ENCODE data around the gene SPOP. TPM values are rescaled to one million over a fixed set of nuclear protein-coding genes. Genes with fewer than 3 reads are reported as not detected.

The SPOP gene
- total and polyA plus RNA-seq, 4 experiments from 2014 or later, result 83.1 to 126 (median 98.4) TPM

DNA sequence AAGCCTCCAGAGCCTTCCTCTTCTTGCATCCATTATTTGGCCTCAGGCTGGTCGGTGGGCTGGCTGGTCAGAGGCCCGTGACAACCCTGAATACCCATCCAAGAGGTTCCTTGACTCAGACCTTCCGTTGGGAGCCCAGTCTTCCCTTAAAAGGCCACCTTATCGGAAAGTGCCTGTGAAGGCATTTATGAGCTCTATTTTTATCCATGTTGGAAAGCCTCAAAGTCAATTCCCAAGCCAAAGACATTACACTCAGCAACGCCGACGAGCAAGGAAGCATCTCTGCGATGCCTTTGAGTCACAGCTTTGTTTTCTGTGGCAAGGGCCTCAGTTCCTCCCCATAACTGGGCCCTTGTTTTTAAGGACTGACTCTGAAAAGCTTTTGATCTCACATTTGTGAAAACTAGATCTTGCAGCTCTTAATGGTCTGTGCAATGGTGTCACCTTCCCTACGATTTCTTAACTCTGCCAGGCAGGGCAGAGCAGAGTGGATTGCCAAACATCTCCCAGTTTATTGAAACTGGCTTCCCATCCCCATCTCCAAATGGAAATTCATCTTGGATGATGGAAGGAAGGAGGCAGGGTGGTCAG is 13.3 kb upstream of the SPOP start:
- intact Hi-C loops (cut with micrococcal nuclease), result no loop called here
- H3K4me1 Mint-ChIP-seq, result peaks cover 38 to 68% (median 42%) of the 10 kb centered on the region in 4 donors
- no peaks in the 10 kb centered on the region for H3K36me3 Mint-ChIP-seq
- peak overlapping the region in 2 of 8 donors; percentile 20 to 36 for H3K4me3 Mint-ChIP-seq
- H3K27me3 ChIP-seq (ENCODE audit: insufficient read depth, low read length), result no peaks in the 10 kb centered on the region
- no peak for DNase-seq
- no peak overlapping the region for H3K27ac ChIP-seq (ENCODE audit: low read depth, low read length)
- no peaks in the 10 kb centered on the region for H3K9me3 ChIP-seq (ENCODE audit: control insufficient read depth in 1 of 2, low read length in 2 of 2)
- no peaks in the 10 kb centered on the region for H3K27me3 Mint-ChIP-seq
- no peaks in the 10 kb centered on the region for H3K9me3 Mint-ChIP-seq
- POLR2A ChIA-PET (ENCODE audit: partially characterized antibody), result interaction anchor here (1.4 kb wide), 1 partner anchor 13 kb away, joined by 3 read pairs; no protein-coding TSS in a partner anchor
- H3K4me1 ChIP-seq (ENCODE audit: insufficient read depth, low read length), result peaks cover 42% of the 10 kb centered on the region
- peak overlapping the region in 4 of 7 donors; percentile 13 to 59 (median 36) for H3K27ac Mint-ChIP-seq
- no peak overlapping the region for H3K4me3 ChIP-seq (ENCODE audit: low read length in 2 of 2)
- H3K36me3 ChIP-seq (ENCODE audit: insufficient read depth, low read length), result no peaks in the 10 kb centered on the region
- CTCF ChIA-PET (ENCODE audit: partially characterized antibody), result interaction anchor here (1.3 to 16.2 kb wide), 4 partner anchors 9 to 124 kb away, joined by 4 to 219 read pairs (median 4); partner anchors contain the start of gene NXPH3

DNA sequence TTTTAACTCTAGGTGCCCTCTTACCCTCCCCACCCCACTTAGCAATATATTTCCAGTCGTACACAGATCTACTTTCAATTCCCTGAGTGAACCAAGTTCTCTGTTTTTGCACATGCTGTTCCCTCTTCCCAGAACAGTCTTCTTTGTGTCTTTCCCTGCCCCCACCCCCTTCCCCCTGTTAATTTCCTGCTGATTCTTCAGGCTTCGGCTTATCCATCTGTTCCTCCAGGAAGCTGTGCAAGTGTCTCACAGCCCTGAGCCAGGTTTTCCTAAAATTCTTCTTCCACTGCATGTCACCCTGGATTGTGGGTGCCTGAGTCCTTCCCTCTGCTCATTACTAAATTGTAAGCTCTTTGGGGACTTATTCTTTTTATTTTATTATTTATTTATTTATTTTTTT is 12.4 kb upstream of the SPOP start:
- Mint-ChIP-seq H3K4me3 (peak overlapping the region in 2 of 8 donors; percentile 59 to 61), H3K4me1 (peaks cover 30 to 59% (median 33%) of the 10 kb centered on the region in 4 donors), H3K9me3 (no peaks in the 10 kb centered on the region), H3K27ac (peak overlapping the region in 3 of 7 donors; percentile 61 to 85 (median 75)), H3K36me3 (no peaks in the 10 kb centered on the region), H3K27me3 (no peaks in the 10 kb centered on the region)
- no peak overlapping the region for H3K27ac ChIP-seq (ENCODE audit: low read depth, low read length)
- ChIA-PET CTCF (ENCODE audit: partially characterized antibody) (interaction anchor here (1.6 kb wide), 1 partner anchor 19 kb away, joined by 4 read pairs; no protein-coding TSS in a partner anchor), POLR2A (ENCODE audit: partially characterized antibody) (interaction anchor here (1.4 kb wide), 1 partner anchor 12 kb away, joined by 3 read pairs; no protein-coding TSS in a partner anchor)
- peaks cover 33% of the 10 kb centered on the region for H3K4me1 ChIP-seq (ENCODE audit: insufficient read depth, low read length)
- H3K4me3 ChIP-seq (ENCODE audit: low read length in 2 of 2), result no peak overlapping the region
- H3K27me3 ChIP-seq (ENCODE audit: insufficient read depth, low read length), result no peaks in the 10 kb centered on the region
- no peaks in the 10 kb centered on the region for H3K9me3 ChIP-seq (ENCODE audit: control insufficient read depth in 1 of 2, low read length in 2 of 2)
- DNase-seq, result no peak
- intact Hi-C loops (cut with micrococcal nuclease), result no loop called here
- H3K36me3 ChIP-seq (ENCODE audit: insufficient read depth, low read length), result no peaks in the 10 kb centered on the region

DNA sequence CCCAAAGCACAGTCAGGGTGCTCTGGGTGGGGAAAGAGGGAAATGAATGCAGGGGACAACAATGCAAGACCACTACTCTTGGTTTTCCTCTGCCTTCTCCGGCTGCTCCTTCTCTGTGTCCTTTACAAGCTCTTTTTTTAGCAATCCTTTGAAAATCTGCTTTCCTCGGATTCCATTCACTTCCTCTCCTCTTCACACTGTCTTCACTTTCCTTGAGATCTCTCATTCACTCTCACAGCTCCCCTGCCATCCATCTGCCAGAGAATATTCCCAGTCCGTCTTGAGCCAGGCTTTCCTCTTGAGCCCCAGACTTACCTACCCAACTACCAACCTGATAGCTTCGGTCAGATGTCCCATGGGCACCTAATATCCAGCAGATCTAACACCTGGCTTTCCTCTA is 11.0 kb upstream of the SPOP start:
- H3K27ac Mint-ChIP-seq, result peak overlapping the region in 6 of 7 donors; percentile 51 to 94 (median 89)
- DNase-seq, result no peak
- POLR2A ChIA-PET (ENCODE audit: partially characterized antibody), result interaction anchor here (0.5 to 3.6 kb wide), 9 partner anchors 10 to 119 kb away, joined by 3 to 29 read pairs (median 4); partner anchors contain the start of genes SLC35B1 and SPOP

DNA sequence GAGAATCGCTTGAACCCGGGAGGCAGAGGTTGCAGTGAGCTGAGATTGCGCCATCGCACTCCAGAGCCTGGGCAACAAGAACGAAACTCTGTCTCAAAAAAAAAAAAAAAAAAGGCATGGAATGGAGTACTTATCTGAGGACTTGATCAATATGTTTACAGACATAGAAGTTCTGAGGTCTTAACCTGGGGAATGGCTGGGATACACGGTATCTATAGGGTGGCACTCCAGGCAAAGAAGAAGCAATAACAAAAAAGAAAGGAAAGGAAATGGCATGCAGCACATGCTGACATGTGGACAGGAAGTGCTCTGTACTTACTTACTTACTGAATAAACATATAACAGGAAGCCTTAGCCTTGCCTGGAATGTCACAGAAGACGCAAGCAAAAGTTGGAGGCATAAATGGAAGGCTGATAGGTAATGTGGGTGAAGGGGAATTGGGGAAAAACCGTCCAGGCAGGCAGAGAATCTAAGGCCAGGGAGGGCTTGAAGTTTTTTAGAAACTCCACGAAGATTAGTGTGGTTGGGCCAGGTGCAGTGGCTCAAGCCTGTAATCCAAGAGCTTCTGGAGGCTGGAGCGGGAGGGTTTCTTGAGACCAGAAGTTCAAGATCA is 10.1 kb upstream of the SPOP start:
- Mint-ChIP-seq H3K27me3 (no peaks in the 10 kb centered on the region), H3K27ac (peak overlapping the region; percentile 7 to 99 (median 96)), H3K4me3 (peak overlapping the region; percentile 82 to 94 (median 90)), H3K36me3 (no peaks in the 10 kb centered on the region), H3K4me1 (peaks cover 26 to 55% (median 29%) of the 10 kb centered on the region in 4 donors), H3K9me3 (no peaks in the 10 kb centered on the region)
- H3K27ac ChIP-seq (ENCODE audit: low read depth, low read length), result peak overlapping the region; percentile 64
- intact Hi-C loops (cut with micrococcal nuclease), result loop anchor here (1.0 kb wide), 1 partner anchor 10 kb away; the partner anchor contains the start of gene SPOP
- H3K9me3 ChIP-seq (ENCODE audit: control insufficient read depth in 1 of 2, low read length in 2 of 2), result no peaks in the 10 kb centered on the region
- H3K27me3 ChIP-seq (ENCODE audit: insufficient read depth, low read length), result no peaks in the 10 kb centered on the region
- no peak overlapping the region for H3K4me3 ChIP-seq (ENCODE audit: low read length in 2 of 2)
- H3K4me1 ChIP-seq (ENCODE audit: insufficient read depth, low read length), result peaks cover 30% of the 10 kb centered on the region
- H3K36me3 ChIP-seq (ENCODE audit: insufficient read depth, low read length), result no peaks in the 10 kb centered on the region
- CTCF ChIA-PET (ENCODE audit: partially characterized antibody), result interaction anchor here (0.7 to 4.7 kb wide), 9 partner anchors 8 to 253 kb away, joined by 3 to 23 read pairs (median 5); partner anchors contain the start of genes NXPH3 and SLC35B1
- POLR2A ChIA-PET (ENCODE audit: partially characterized antibody), result interaction anchor here (0.5 to 3.6 kb wide), 11 partner anchors 9 to 803 kb away, joined by 3 to 29 read pairs (median 3); partner anchors contain the start of genes FAM117A, SLC35B1 and SPOP
- peak in 4 of 5 donors; percentile 29 to 54 (median 42) for DNase-seq

More for the DNA sequence above, 11.0 kb upstream of the SPOP start:
- H3K36me3 ChIP-seq (ENCODE audit: insufficient read depth, low read length), result no peaks in the 10 kb centered on the region
- CTCF ChIA-PET (ENCODE audit: partially characterized antibody), result interaction anchor here (1.3 to 3.3 kb wide), 5 partner anchors 10 to 133 kb away, joined by 3 to 23 read pairs (median 7); partner anchors contain the start of gene NXPH3
- H3K4me3 Mint-ChIP-seq, result peak overlapping the region; percentile 56 to 93 (median 84)
- H3K9me3 ChIP-seq (ENCODE audit: control insufficient read depth in 1 of 2, low read length in 2 of 2), result no peaks in the 10 kb centered on the region
- no peak overlapping the region for H3K27ac ChIP-seq (ENCODE audit: low read depth, low read length)
- peaks cover 26 to 55% (median 29%) of the 10 kb centered on the region in 4 donors for H3K4me1 Mint-ChIP-seq
- no peaks in the 10 kb centered on the region for H3K27me3 Mint-ChIP-seq
- intact Hi-C loops (cut with micrococcal nuclease), result loop anchor here (1.0 kb wide), 1 partner anchor 11 kb away; the partner anchor contains the start of gene SPOP
- H3K27me3 ChIP-seq (ENCODE audit: insufficient read depth, low read length), result no peaks in the 10 kb centered on the region
- H3K36me3 Mint-ChIP-seq, result no peaks in the 10 kb centered on the region
- H3K4me3 ChIP-seq (ENCODE audit: low read length in 2 of 2), result no peak overlapping the region
- peaks cover 30% of the 10 kb centered on the region for H3K4me1 ChIP-seq (ENCODE audit: insufficient read depth, low read length)
- H3K9me3 Mint-ChIP-seq, result no peaks in the 10 kb centered on the region

DNA sequence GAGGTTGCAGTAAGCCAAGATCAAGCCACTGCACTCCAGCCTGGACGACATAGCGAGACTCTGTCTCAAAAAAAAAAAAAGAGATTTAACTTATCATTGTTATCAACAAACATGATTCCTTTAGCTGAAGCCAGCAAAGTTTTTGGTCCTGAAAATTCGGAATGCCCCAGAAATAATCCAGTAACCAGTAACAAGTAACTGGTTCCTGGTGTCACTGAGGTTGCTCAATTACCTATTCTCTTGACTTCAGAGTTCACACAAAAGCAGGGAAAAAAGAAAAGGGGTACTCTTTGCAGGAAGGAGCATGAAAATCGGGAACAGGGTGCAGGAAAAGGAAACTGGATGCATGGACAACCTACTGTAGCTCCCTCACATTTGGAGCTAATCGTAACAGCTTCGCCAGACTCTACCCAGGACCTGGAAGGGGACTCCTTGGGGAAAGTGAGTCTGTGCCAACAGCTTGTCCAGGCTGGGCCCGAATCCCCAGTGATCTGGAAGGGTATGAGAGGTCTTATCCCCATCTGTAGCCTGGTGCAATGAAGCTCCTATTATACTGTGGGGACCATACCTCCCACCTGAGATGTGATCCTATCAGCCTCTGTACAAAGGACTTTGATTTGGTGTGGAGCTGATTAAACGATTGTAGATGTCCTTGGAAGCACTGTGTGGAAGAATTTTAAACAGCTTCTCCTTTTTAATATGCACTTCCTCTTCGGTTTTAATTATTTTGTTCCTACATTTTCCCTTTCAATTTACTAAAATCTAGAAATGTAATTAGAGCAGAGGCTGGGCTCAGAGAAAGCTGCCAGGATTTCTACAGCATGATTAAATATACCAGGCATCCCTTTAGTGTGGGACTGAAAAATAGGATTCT is 3.4 kb upstream of the SPOP start:
- H3K36me3 ChIP-seq (ENCODE audit: insufficient read depth, low read length), result no peaks in the 10 kb centered on the region
- no peak for DNase-seq
- no peaks in the 10 kb centered on the region for H3K27me3 ChIP-seq (ENCODE audit: insufficient read depth, low read length)
- H3K4me3 Mint-ChIP-seq, result no peak overlapping the region
- intact Hi-C loops (cut with micrococcal nuclease), result no loop called here
- no peaks in the 10 kb centered on the region for H3K9me3 ChIP-seq (ENCODE audit: control insufficient read depth in 1 of 2, low read length in 2 of 2)
- H3K9me3 Mint-ChIP-seq, result peaks cover 0 to 9% (median 0%) of the 10 kb centered on the region in 8 donors
- ChIA-PET POLR2A (ENCODE audit: partially characterized antibody) (no interaction called here), CTCF (ENCODE audit: partially characterized antibody) (interaction anchor here (0.9 to 2.2 kb wide), 2 partner anchors 13 to 111 kb away, joined by 3 to 5 read pairs; no protein-coding TSS in a partner anchor)
- peaks cover 12 to 22% (median 15%) of the 10 kb centered on the region in 4 donors for H3K4me1 Mint-ChIP-seq
- no peak overlapping the region for H3K27ac Mint-ChIP-seq
- H3K27ac ChIP-seq (ENCODE audit: low read depth, low read length), result no peak overlapping the region
- H3K4me3 ChIP-seq (ENCODE audit: low read length in 2 of 2), result no peak overlapping the region
- H3K36me3 Mint-ChIP-seq, result peaks cover 0 to 11% of the 10 kb centered on the region in 2 donors
- peaks cover 0 to 1% of the 10 kb centered on the region in 2 donors for H3K27me3 Mint-ChIP-seq
- peaks cover 15% of the 10 kb centered on the region for H3K4me1 ChIP-seq (ENCODE audit: insufficient read depth, low read length)

DNA sequence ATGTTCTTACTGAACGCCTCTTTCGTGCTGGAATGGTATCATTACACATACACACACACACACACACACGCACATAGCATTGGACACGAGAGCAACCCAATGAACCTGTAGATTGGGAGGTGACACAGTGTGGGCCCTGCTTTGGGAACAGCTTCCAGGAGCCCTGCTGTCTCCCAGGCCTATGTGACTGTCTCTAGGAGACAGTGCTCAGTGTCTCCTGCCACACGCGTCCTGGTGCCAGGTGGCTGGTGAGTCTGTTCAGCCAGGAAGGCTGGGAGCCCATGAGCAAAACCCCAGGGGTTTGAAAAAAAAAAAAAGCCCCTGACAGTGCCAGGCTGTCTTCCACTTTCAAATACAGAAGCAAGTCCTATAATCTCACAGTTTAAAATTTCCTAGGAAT is 2.4 kb upstream of the SPOP start:
- intact Hi-C loops (cut with micrococcal nuclease), result no loop called here
- no peak overlapping the region for H3K27ac ChIP-seq (ENCODE audit: low read depth, low read length)
- no peaks in the 10 kb centered on the region for H3K9me3 ChIP-seq (ENCODE audit: control insufficient read depth in 1 of 2, low read length in 2 of 2)
- ChIA-PET POLR2A (ENCODE audit: partially characterized antibody) (interaction anchor here (1.5 kb wide), 1 partner anchor 16 kb away, joined by 3 read pairs; no protein-coding TSS in a partner anchor), CTCF (ENCODE audit: partially characterized antibody) (interaction anchor here (1.4 to 2.2 kb wide), 2 partner anchors 110 to 113 kb away, joined by 3 to 5 read pairs; no protein-coding TSS in a partner anchor)
- no peaks in the 10 kb centered on the region for H3K27me3 ChIP-seq (ENCODE audit: insufficient read depth, low read length)
- H3K4me1 ChIP-seq (ENCODE audit: insufficient read depth, low read length), result peaks cover 25% of the 10 kb centered on the region
- peaks cover 0 to 1% of the 10 kb centered on the region in 2 donors for H3K27me3 Mint-ChIP-seq
- H3K9me3 Mint-ChIP-seq, result peaks cover 0 to 9% (median 0%) of the 10 kb centered on the region in 8 donors
- H3K4me1 Mint-ChIP-seq, result peaks cover 20 to 32% (median 24%) of the 10 kb centered on the region in 4 donors
- no peak for DNase-seq
- peaks cover under 1 to 16% of the 10 kb centered on the region in 2 donors for H3K36me3 Mint-ChIP-seq
- H3K36me3 ChIP-seq (ENCODE audit: insufficient read depth, low read length), result no peaks in the 10 kb centered on the region
- H3K27ac Mint-ChIP-seq, result no peak overlapping the region
- H3K4me3 ChIP-seq (ENCODE audit: low read length in 2 of 2), result no peak overlapping the region
- H3K4me3 Mint-ChIP-seq, result no peak overlapping the region

Measured in CD4-positive, alpha-beta memory T cell (primary cell).